HG03025 (cell line): ENCODE data around the gene NAALADL2.
"Not testable (repeated sequence)": the region's sequence is repeated elsewhere in the genome, so short reads cannot be mapped to it uniquely, and the experiment has no call there.

ENCODE experiments used
- ATAC-seq: cut with Tn5 transposase; IDR thresholded peaks from one replicate; pipeline ENCODE4 v1.9.1; 2021; ENCODE audit warnings: mild to moderate bottlenecking, moderate library complexity; ENCODE audit not compliant: unreplicated experiment, low FRiP score

NAALADL2 gene

DNA sequence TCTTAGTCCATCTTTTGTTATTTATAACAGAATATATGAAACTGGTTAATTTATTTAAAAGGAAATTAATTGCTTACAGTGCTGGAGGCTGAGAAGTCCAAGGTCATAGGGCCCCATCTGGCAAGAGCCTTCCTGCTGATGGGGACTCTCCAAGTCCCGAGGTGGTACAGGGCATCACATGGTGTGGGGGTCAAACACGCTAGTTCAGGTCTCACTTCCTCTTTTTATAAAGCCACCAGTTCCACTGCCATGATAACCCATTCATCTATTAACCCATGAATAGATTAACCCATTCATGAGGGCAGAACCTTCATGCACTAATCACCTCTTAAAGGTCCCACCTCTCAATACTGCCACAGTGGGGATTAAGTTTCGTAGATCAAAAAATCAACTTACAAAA is 659.3 kb downstream of the NAALADL2 start:
- no peak for ATAC-seq

GRCh38 chr3:175521406-175521805 is 662.3 kb downstream of the NAALADL2 start:
- no peak for ATAC-seq

DNA sequence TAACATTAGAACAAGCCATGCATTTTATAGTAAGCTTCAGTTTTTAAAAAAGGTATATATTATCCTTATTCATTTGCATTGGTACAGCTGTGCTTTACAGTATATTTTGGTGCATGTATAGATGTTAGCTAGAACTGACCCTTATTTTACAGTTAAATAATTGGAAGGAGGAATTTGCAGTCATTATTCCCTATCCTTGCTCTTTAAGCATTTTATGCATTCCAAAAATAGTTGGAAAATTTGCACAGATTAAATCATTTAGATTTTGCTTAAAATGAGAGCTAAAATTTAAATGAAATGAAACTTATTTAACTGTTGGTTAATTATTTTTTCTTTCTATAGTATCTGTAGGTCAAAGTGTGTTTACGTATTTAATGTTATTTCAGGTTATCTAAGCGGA is 667.1 kb downstream of the NAALADL2 start:
- ATAC-seq = no peak

- no peak for ATAC-seq
Measured at GRCh38 chr3:175526609-175527280, 667.6 kb downstream of the NAALADL2 start.

GRCh38 chr3:175528693-175529092 is 669.6 kb downstream of the NAALADL2 start:
- ATAC-seq = not testable (repeated sequence)

GRCh38 chr3:175535351-175535750 is 676.2 kb downstream of the NAALADL2 start:
- no peak for ATAC-seq

DNA sequence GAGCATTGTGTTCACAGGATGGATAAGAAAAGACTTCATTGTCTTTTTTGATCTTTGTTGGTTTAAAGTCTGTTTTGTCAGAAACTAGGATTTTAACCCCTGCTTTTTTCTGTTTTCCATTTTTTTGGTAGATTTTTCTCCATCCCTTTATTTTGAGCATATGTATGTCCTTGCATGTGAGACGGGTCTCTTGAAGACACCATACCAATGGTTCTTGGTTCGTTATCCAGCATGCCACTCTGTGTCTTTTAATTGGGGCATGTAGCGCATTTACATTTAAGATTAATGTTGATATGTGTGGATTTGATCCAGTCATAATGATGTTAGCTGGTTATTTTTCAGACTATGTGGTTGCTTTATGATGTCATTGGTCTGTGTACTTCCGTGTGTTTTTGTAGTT is 687.0 kb downstream of the NAALADL2 start:
- no peak for ATAC-seq

- ATAC-seq = no peak
Measured at GRCh38 chr3:175552929-175553328, 693.8 kb downstream of the NAALADL2 start.

DNA sequence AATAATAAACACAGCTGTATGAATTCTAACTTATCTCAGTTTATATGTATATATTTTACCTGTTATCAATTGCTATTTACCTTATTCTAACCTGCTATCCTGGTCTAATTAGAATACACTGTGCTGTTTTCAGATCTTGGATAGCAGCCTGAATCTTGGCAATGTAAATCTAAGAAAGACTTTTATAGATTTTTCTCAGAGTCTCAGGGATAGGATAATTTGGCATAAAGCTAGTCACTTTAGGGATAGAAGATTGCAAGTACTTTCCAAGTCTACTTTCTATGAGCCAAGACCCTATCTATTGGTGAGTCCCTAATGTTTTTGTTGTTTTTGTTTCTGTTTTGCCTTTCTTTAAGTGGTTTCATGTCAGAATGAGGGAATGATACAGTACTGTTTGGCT is 695.7 kb downstream of the NAALADL2 start:
- no peak for ATAC-seq

GRCh38 chr3:175558261-175558660 is 699.1 kb downstream of the NAALADL2 start:
- ATAC-seq = no peak

DNA sequence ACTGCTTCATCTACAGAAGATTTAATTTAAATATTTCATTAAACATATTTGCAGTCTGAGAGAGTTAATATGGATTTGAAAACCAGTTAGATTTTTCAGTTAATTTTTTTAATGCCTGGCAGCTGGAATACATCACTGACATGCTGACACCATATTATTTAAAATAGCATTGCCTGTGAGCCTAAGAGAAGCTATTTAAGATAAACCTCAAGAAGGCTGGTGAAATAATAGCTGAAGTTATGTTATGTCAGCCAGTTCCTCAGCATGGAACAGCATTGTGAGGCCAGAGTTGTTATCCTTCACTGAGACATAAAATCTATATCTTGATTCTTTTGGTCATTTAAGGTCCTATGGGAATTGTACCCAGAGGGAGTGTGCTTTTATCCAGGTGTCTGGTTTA is 705.2 kb downstream of the NAALADL2 start:
- no peak for ATAC-seq

DNA sequence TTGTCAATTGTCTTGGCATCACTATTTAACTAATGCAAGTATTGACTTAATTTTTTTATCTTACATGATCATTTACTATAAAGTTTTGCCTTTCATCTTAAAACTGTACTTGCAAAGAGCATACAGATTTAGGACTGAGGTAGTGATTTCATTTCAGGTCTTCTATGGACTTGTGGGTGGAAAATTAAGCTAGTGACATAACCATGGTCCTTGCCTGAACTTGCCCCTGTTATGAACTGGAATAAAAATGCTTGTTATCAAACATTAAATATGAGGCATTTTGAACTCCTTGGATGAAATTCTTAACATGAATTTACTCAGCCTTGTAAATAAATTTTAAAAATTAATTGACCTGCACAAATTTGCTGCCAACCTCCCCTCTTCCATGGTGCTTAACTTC is 712.0 kb downstream of the NAALADL2 start:
- no peak for ATAC-seq

DNA sequence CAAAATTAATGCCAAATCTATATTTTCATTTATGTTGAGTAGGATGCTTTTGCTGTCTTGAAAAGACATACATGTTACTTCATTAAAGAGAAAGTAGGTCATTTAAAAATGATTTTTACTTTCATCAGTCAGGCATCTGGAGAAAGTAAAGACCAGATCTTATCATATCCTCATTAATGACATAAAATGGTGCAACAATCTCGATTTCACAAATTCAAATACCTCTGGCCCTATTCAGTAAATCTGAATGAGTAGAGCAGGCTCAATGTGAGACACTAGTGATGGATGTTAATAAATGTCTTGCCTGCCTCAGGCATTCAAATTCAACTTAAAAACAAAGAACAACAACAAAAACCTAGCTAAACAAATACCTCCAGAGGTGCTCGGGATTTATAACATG is 714.1 kb downstream of the NAALADL2 start:
- ATAC-seq = no peak

DNA sequence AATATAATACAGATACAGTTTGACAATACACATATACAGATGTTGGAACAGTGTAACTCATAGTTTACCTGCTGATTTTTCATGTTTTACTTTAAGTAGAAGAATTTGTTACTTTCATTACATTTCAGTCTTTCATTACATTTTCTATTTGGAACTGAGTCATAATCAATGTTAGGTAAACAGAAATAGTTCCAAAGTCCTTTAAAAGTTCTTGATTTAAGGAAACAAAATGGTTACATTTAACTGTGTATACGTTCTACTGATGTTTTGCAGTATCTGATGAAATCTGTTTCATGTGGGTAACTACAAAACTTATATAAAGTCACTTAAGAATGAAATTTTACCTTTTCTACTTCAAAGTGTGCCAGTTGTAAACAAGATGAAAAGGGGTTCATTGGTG is 721.2 kb downstream of the NAALADL2 start:
- ATAC-seq = no peak

DNA sequence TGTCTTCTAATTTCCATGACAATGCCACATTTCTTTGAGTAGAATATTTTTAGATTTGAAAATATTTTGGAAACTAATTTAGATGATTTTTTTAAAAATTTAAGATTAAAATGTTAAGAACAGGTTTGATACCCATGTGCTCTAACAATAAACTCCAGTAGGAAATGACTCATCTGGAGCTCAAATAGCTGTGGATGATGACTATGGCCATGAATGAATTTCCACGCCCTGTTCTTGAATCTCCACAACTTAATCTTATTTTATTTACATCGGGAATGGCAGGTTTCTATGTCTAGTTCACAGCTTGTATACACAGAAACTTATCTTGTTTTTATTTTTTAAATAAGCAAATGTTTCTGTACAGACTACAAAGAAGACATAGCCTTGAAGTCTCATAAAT is 726.8 kb downstream of the NAALADL2 start:
- no peak for ATAC-seq

GRCh38 chr3:175590745-175591144 is 731.6 kb downstream of the NAALADL2 start:
- ATAC-seq = no peak

DNA sequence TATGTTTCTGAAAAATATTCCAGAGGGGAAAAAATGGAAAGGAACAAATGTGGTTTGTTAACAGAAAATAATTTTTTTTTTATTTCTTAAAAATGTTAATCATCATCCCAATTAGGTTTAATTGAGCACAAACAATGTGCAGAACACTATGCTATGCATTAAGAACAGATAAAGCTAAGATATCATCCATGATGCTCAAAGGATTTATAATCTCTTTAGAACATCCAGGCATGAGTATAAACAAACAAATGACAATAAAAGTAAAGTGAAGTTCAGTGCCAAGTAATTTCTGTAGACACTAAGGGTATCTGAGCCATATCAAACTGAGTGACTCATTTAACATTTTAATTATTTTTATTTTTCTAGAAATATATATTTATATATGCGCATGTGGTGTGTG is 732.2 kb downstream of the NAALADL2 start:
- ATAC-seq = no peak

DNA sequence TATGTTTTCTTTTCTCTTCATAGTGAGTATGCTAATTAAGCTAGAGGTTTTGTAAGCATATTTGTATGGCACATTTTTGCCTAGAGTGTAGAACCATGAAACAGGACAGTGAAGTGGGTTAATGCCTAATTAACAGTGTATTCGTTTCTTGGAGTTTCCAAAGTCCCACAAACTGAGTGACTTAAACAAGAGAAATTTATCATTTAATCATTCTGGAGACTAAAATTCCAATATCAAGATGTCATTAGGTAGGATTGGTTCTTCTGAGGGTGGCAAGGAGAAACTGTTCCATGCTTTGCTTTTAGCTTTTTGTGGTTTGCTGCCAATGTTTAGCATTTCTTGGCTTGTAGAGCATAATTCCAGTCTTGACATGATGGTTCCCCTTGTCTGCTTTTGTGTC is 734.2 kb downstream of the NAALADL2 start:
- no peak for ATAC-seq

DNA sequence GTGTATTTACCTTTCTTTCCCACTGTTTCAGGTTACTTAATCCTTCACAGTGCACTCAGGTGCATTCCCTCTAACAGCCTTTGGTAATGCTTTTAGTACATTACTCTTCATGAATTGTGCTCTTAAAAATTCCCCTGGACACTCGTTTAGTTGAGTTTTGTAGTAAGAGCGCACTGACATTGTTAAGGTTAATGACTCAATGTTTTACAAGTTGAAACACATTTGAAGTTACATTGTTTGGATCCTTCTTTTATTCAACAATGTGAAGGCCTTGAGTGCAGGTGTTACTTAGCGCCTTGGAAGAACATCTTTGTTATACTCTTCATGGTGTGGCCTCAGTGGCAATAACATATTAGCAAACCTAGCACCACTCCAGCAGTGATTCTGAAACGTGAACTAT is 739.6 kb downstream of the NAALADL2 start:
- no peak for ATAC-seq

DNA sequence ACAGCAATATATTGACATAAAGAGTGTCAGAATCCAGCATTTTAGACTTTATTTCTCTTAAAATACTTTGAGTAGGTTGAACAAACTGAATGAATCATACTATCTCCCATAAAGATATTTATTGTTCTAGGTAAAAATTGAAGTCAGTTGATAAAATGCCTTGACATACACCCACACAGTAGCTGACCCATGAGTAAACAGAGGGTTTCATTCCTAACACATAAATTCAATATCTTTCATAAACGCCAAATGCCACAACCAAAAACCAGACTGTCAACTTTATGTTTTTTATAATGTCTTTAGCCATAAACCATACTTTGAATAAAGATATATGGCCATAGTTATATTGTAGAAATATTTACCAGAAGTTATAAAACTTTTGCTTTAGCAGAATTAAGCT is 742.4 kb downstream of the NAALADL2 start:
- no peak for ATAC-seq

GRCh38 chr3:175605851-175606250 is 746.7 kb downstream of the NAALADL2 start:
- no peak for ATAC-seq

- ATAC-seq = no peak
Measured at GRCh38 chr3:175606650-175607318, 747.6 kb downstream of the NAALADL2 start.
